Stimulated activated naive CD4-positive, alpha-beta T cell treated with Interleukin-2 at 50 U/mL for 16 hours (primary cell): ENCODE results near the gene SLC25A45.

Experiments used
- DNase-seq: peaks from one replicate; lab custom pipeline; 2025; lab: John Stamatoyannopoulos, UW

Gene SLC25A45

GRCh38 chr11:65382033-65382803, at the start of gene SLC25A45:
Gene SLC25A45, minus strand, starts transcription at chr11:65382646. Its CDS starts 695 bp downstream, at chr11:65381951.
- peak; percentile 94 for DNase-seq

GRCh38 chr11:65431451-65432099, 49.1 kb upstream of the SLC25A45 start:
- no peak for DNase-seq

- no peak for DNase-seq
Measured at GRCh38 chr11:65430406-65431217, 48.2 kb upstream of the SLC25A45 start.

GRCh38 chr11:65429724-65430405, 47.4 kb upstream of the SLC25A45 start:
- DNase-seq = peak; percentile 31

GRCh38 chr11:65429068-65429681, 46.7 kb upstream of the SLC25A45 start:
- no peak for DNase-seq

GRCh38 chr11:65428578-65429067, 46.2 kb upstream of the SLC25A45 start:
- no peak for DNase-seq

GRCh38 chr11:65427691-65428577, 45.5 kb upstream of the SLC25A45 start:
- DNase-seq = peak; percentile 34

GRCh38 chr11:65426839-65427690, 44.6 kb upstream of the SLC25A45 start:
- peak; percentile 34 for DNase-seq

- peak; percentile 25 for DNase-seq
Measured at GRCh38 chr11:65425971-65426838, 43.8 kb upstream of the SLC25A45 start.

- DNase-seq = peak; percentile 81
Measured at GRCh38 chr11:65425105-65425970, 42.9 kb upstream of the SLC25A45 start.

- peak; percentile 74 for DNase-seq
Measured at GRCh38 chr11:65424205-65425104, 42.0 kb upstream of the SLC25A45 start.

- DNase-seq = peak; percentile 17
Measured at GRCh38 chr11:65423516-65424204, 41.2 kb upstream of the SLC25A45 start.

GRCh38 chr11:65422633-65423515, 40.4 kb upstream of the SLC25A45 start, which contains the start of gene NEAT1:
Gene NEAT1, plus strand, starts transcription at chr11:65422798.
- peak; percentile 90 for DNase-seq

GRCh38 chr11:65421794-65422632, 39.6 kb upstream of the SLC25A45 start:
- DNase-seq = peak; percentile 93
